GM23338 (cell line): ENCODE measurements around the gene GAL3ST1. TPM values are rescaled to one million over a fixed set of nuclear protein-coding genes. Genes with fewer than 3 reads are reported as not detected.
"Not testable (repeated sequence)": the region's sequence is repeated elsewhere in the genome, so short reads cannot be mapped to it uniquely, and the experiment has no call there.

ENCODE experiments used
- ATAC-seq: fragments of 200-7000 bp; cut with Tn5 transposase; 3 replicates; pipeline ENCODE4 v1.9.1; 2020
- DNase-seq: peaks from one replicate; pipeline ENCODE4 v3.0.0-alpha.2; 2015; ENCODE audit warnings: low spot score
- H2AFZ ChIP-seq: fragments of 200-600 bp; sonication (generic); 2 replicates; pipeline ENCODE4 v1.8.0; 2016; ENCODE audit warnings: antibody characterized with exemption, mild to moderate bottlenecking, moderate library complexity
- H3F3A ChIP-seq: fragments of 200-600 bp; sonication (generic); replicated peaks from 2 replicates; pipeline ENCODE4 v1.8.0; 2017; ENCODE audit warnings: antibody characterized with exemption, mixed run types, low read depth
- H3K27ac ChIP-seq: fragments of 200-600 bp; sonication (generic); 2 replicates; pipeline ENCODE4 v1.6.1; 2016; ENCODE audit warnings: low read depth
- H3K27me3 ChIP-seq: fragments of 200-600 bp; sonication (generic); 2 replicates; pipeline ENCODE4 v1.8.0; 2016; ENCODE audit warnings: mild to moderate bottlenecking, mixed run types, moderate library complexity; ENCODE audit not compliant: insufficient read depth
- H3K36me3 ChIP-seq: fragments of 200-600 bp; sonication (generic); 2 replicates; pipeline ENCODE4 v1.8.0; 2016; ENCODE audit warnings: mild to moderate bottlenecking; ENCODE audit not compliant: insufficient read depth
- H3K4me1 ChIP-seq: fragments of 200-600 bp; sonication (generic); 2 replicates; pipeline ENCODE4 v1.8.0; 2016; ENCODE audit warnings: mild to moderate bottlenecking, moderate library complexity; ENCODE audit not compliant: insufficient read depth
- H3K4me2 ChIP-seq: fragments of 200-600 bp; sonication (generic); 2 replicates; pipeline ENCODE4 v1.7.1; 2017; ENCODE audit warnings: mixed run types
- H3K4me3 ChIP-seq: fragments of 200-600 bp; sonication (generic); 2 replicates; pipeline ENCODE4 v1.6.1; 2016; ENCODE audit warnings: mixed run types
- H3K79me2 ChIP-seq: fragments of 200-600 bp; sonication (generic); replicated peaks from 2 replicates; pipeline ENCODE4 v1.8.0; 2017; ENCODE audit warnings: mild to moderate bottlenecking; ENCODE audit not compliant: insufficient read depth
- H3K9me2 ChIP-seq: fragments of 200-600 bp; sonication (generic); 2 replicates; pipeline ENCODE4 v1.8.0; 2017; ENCODE audit not compliant: insufficient read depth
- H4K20me1 ChIP-seq: fragments of 200-600 bp; sonication (generic); replicated peaks from 2 replicates; pipeline ENCODE4 v1.8.0; 2017; ENCODE audit warnings: mild to moderate bottlenecking; ENCODE audit not compliant: insufficient read depth
- H3K27ac Mint-ChIP-seq: 2 replicates; pipeline ENCODE4 v1.8.0; 2020; ENCODE audit warnings: inconsistent platforms, mild to moderate bottlenecking, moderate library complexity, mixed read lengths
- H3K27me3 Mint-ChIP-seq: 3 replicates; pipeline ENCODE4 v1.8.0; 2022; ENCODE audit warnings: low read depth, mild to moderate bottlenecking, moderate library complexity, mixed read lengths, inconsistent platforms; ENCODE audit not compliant: insufficient read depth, poor library complexity
- H3K36me3 Mint-ChIP-seq: 3 replicates; pipeline ENCODE4 v1.8.0; 2021; ENCODE audit warnings: low read depth, mild to moderate bottlenecking, inconsistent platforms, moderate library complexity, mixed read lengths
- H3K4me1 Mint-ChIP-seq: 3 replicates; pipeline ENCODE4 v1.8.0; 2020; ENCODE audit warnings: mild to moderate bottlenecking, inconsistent platforms, mixed read lengths
- H3K4me3 Mint-ChIP-seq: 3 replicates; pipeline ENCODE4 v1.8.0; 2021; ENCODE audit warnings: moderate library complexity, mild to moderate bottlenecking, inconsistent platforms, mixed read lengths
- H3K9me3 Mint-ChIP-seq: 3 replicates; pipeline ENCODE4 v1.8.0; 2020; ENCODE audit warnings: moderate library complexity, mild to moderate bottlenecking, inconsistent platforms, mixed read lengths
- JUNB ChIP-seq: IDR thresholded peaks from one replicate; pipeline ENCODE4 v1.6.1; 2016; ENCODE audit warnings: antibody characterized with exemption; ENCODE audit not compliant: unreplicated experiment
- NANOG ChIP-seq: IDR thresholded peaks from 2 replicates; pipeline ENCODE4 v1.6.1; 2016; ENCODE audit warnings: antibody characterized with exemption, borderline replicate concordance
- ZNF114 ChIP-seq: fragments of 250-450 bp; sonication (Bioruptor Pico); IDR thresholded peaks from 2 replicates; pipeline ENCODE4 v1.5.0; 2020; ENCODE audit warnings: mild to moderate bottlenecking, moderate library complexity
- polyA plus RNA-seq: library from polyadenylated mRNA; unstranded; fragments of >200 nt; fragmentation: Nextera tagmentation; extraction: Ambion mirVana; gene quantifications from 2 replicates; pipeline ENCODE4 v1.2.1, GENCODE V29; 2016
- total RNA-seq: library from RNA; depleted of rRNA; stranded (reverse); fragments of >200 nt; shearing (Covaris generic); gene quantifications from 2 replicates; pipeline ENCODE4 v1.2.3, GENCODE V29; 2014
- TF ChIP-seq, protein P1 (sequence below): fragments of 250-450 bp; sonication (Bioruptor Pico); IDR thresholded peaks from 2 replicates; pipeline ENCODE4 v1.5.0; 2020; ENCODE audit warnings: mild to moderate bottlenecking, moderate library complexity
- TF ChIP-seq, protein P2 (sequence below): IDR thresholded peaks from one replicate; pipeline ENCODE4 v1.6.1; 2018; ENCODE audit warnings: antibody characterized with exemption; ENCODE audit not compliant: unreplicated experiment

Gene GAL3ST1
- total and polyA plus RNA-seq, 2 experiments from 2014 or later, result 8.2 to 13.3 TPM

DNA sequence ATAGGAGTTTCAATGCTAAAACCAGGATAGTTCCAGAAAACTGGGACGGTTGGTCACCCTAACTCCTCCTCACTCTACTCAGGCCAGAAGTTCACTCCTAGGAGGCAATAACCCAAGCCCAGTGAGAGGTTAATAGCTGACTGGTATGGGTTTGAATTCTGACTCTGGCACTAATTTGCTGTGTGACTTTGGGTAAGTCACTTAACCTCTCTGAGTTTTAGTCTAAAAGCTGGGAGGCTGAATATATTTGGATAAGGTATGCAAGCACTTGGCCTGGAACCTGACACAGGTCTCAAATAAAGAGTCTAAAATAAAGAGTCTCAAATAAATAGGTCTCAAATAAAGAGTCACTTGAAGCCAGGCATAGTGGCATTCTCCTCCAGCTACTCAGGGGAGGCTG is 21.7 kb downstream of the GAL3ST1 start (continued):
- TF ChIP-seq, protein P1, sequence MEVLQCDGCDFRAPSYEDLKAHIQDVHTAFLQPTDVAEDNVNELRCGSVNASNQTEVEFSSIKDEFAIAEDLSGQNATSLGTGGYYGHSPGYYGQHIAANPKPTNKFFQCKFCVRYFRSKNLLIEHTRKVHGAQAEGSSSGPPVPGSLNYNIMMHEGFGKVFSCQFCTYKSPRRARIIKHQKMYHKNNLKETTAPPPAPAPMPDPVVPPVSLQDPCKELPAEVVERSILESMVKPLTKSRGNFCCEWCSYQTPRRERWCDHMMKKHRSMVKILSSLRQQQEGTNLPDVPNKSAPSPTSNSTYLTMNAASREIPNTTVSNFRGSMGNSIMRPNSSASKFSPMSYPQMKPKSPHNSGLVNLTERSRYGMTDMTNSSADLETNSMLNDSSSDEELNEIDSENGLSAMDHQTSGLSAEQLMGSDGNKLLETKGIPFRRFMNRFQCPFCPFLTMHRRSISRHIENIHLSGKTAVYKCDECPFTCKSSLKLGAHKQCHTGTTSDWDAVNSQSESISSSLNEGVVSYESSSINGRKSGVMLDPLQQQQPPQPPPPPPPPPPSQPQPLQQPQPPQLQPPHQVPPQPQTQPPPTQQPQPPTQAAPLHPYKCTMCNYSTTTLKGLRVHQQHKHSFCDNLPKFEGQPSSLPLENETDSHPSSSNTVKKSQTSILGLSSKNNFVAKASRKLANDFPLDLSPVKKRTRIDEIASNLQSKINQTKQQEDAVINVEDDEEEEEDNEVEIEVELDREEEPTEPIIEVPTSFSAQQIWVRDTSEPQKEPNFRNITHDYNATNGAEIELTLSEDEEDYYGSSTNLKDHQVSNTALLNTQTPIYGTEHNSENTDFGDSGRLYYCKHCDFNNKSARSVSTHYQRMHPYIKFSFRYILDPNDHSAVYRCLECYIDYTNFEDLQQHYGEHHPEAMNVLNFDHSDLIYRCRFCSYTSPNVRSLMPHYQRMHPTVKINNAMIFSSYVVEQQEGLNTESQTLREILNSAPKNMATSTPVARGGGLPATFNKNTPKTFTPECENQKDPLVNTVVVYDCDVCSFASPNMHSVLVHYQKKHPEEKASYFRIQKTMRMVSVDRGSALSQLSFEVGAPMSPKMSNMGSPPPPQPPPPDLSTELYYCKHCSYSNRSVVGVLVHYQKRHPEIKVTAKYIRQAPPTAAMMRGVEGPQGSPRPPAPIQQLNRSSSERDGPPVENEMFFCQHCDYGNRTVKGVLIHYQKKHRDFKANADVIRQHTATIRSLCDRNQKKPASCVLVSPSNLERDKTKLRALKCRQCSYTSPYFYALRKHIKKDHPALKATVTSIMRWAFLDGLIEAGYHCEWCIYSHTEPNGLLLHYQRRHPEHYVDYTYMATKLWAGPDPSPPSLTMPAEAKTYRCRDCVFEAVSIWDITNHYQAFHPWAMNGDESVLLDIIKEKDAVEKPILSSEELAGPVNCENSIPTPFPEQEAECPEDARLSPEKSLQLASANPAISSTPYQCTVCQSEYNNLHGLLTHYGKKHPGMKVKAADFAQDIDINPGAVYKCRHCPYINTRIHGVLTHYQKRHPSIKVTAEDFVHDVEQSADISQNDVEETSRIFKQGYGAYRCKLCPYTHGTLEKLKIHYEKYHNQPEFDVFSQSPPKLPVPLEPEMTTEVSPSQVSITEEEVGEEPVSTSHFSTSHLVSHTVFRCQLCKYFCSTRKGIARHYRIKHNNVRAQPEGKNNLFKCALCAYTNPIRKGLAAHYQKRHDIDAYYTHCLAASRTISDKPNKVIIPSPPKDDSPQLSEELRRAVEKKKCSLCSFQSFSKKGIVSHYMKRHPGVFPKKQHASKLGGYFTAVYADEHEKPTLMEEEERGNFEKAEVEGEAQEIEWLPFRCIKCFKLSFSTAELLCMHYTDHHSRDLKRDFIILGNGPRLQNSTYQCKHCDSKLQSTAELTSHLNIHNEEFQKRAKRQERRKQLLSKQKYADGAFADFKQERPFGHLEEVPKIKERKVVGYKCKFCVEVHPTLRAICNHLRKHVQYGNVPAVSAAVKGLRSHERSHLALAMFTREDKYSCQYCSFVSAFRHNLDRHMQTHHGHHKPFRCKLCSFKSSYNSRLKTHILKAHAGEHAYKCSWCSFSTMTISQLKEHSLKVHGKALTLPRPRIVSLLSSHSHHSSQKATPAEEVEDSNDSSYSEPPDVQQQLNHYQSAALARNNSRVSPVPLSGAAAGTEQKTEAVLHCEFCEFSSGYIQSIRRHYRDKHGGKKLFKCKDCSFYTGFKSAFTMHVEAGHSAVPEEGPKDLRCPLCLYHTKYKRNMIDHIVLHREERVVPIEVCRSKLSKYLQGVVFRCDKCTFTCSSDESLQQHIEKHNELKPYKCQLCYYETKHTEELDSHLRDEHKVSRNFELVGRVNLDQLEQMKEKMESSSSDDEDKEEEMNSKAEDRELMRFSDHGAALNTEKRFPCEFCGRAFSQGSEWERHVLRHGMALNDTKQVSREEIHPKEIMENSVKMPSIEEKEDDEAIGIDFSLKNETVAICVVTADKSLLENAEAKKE (CRISPR knock-in tag), result no peak
- no peak for TF ChIP-seq JUNB
- TF ChIP-seq NANOG, result no peak
- TF ChIP-seq, protein P2, sequence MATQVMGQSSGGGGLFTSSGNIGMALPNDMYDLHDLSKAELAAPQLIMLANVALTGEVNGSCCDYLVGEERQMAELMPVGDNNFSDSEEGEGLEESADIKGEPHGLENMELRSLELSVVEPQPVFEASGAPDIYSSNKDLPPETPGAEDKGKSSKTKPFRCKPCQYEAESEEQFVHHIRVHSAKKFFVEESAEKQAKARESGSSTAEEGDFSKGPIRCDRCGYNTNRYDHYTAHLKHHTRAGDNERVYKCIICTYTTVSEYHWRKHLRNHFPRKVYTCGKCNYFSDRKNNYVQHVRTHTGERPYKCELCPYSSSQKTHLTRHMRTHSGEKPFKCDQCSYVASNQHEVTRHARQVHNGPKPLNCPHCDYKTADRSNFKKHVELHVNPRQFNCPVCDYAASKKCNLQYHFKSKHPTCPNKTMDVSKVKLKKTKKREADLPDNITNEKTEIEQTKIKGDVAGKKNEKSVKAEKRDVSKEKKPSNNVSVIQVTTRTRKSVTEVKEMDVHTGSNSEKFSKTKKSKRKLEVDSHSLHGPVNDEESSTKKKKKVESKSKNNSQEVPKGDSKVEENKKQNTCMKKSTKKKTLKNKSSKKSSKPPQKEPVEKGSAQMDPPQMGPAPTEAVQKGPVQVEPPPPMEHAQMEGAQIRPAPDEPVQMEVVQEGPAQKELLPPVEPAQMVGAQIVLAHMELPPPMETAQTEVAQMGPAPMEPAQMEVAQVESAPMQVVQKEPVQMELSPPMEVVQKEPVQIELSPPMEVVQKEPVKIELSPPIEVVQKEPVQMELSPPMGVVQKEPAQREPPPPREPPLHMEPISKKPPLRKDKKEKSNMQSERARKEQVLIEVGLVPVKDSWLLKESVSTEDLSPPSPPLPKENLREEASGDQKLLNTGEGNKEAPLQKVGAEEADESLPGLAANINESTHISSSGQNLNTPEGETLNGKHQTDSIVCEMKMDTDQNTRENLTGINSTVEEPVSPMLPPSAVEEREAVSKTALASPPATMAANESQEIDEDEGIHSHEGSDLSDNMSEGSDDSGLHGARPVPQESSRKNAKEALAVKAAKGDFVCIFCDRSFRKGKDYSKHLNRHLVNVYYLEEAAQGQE, result no peak
- TF ChIP-seq ZNF114 (CRISPR knock-in tag), result no peak

- H3K4me1 Mint-ChIP-seq, result peaks cover 12% of the 10 kb centered on the region
- H3K4me1 ChIP-seq, H3K4me2 ChIP-seq, H3K9me2 ChIP-seq, H3K27me3 Mint-ChIP-seq, H3K27me3 ChIP-seq, ATAC-seq, H3K9me3 Mint-ChIP-seq, H3K79me2 ChIP-seq, DNase-seq, H3K4me3 ChIP-seq, H3K27ac Mint-ChIP-seq, H4K20me1 ChIP-seq, H3K36me3 Mint-ChIP-seq, H2AFZ ChIP-seq, H3F3A ChIP-seq, H3K4me3 Mint-ChIP-seq, H3K36me3 ChIP-seq, H3K27ac ChIP-seq: not testable (repeated sequence)
These were observed 22.7 kb downstream of the GAL3ST1 start for GRCh38 chr22:30551813-30552212.
